Measurements from ENCODE around the gene EME2.

Gene EME2

GRCh38 chr16:1766231-1766630, 6.4 kb upstream of the EME2 start:
- in situ Hi-C loops (cut with HindIII; ENCODE audit: low sequenced_read_pairs): no loop called here
- H3K4me3 ChIP-seq (ENCODE audit: low read depth, low read length): no peak overlapping the region
- no peak for TF ChIP-seq CTCF (IDR thresholded peaks at IDR 0.05; ENCODE audit: low read depth, low read length)
- no peak for DNase-seq (ENCODE audit: low read depth, low spot score)

- in situ Hi-C loops (cut with HindIII; ENCODE audit: low sequenced_read_pairs): no loop called here
- no peak for DNase-seq (ENCODE audit: low read depth, low spot score)
- no peak overlapping the region for H3K4me3 ChIP-seq (ENCODE audit: low read depth, low read length)
- no peak for TF ChIP-seq CTCF (IDR thresholded peaks at IDR 0.05; ENCODE audit: low read depth, low read length)
Observed at GRCh38 chr16:1766701-1767100, 5.9 kb upstream of the EME2 start.

GRCh38 chr16:1767116-1767994, 5.3 kb upstream of the EME2 start:
- in situ Hi-C loops (cut with HindIII; ENCODE audit: low sequenced_read_pairs): no loop called here
- H3K4me3 ChIP-seq (ENCODE audit: low read depth, low read length): no peak overlapping the region
- DNase-seq (ENCODE audit: low read depth, low spot score): no peak
- no peak for TF ChIP-seq CTCF (IDR thresholded peaks at IDR 0.05; ENCODE audit: low read depth, low read length)

GRCh38 chr16:1768061-1768766, 4.4 kb upstream of the EME2 start:
- DNase-seq (ENCODE audit: low read depth, low spot score): no peak
- in situ Hi-C loops (cut with HindIII; ENCODE audit: low sequenced_read_pairs): no loop called here
- TF ChIP-seq CTCF (IDR thresholded peaks at IDR 0.05; ENCODE audit: low read depth, low read length): no peak
- H3K4me3 ChIP-seq (ENCODE audit: low read depth, low read length): no peak overlapping the region

- DNase-seq (ENCODE audit: low read depth, low spot score): no peak
- H3K4me3 ChIP-seq (ENCODE audit: low read depth, low read length): no peak overlapping the region
- no peak for TF ChIP-seq CTCF (IDR thresholded peaks at IDR 0.05; ENCODE audit: low read depth, low read length)
- in situ Hi-C loops (cut with HindIII; ENCODE audit: low sequenced_read_pairs): no loop called here
Observed at GRCh38 chr16:1768767-1769401, 3.7 kb upstream of the EME2 start.

- no peak for TF ChIP-seq CTCF (IDR thresholded peaks at IDR 0.05; ENCODE audit: low read depth, low read length)
- in situ Hi-C loops (cut with HindIII; ENCODE audit: low sequenced_read_pairs): no loop called here
- H3K4me3 ChIP-seq (ENCODE audit: low read depth, low read length): no peak overlapping the region
- no peak for DNase-seq (ENCODE audit: low read depth, low spot score)
Observed at GRCh38 chr16:1769402-1770300, 3.0 kb upstream of the EME2 start.

Measured in astrocyte of the spinal cord (primary cell).